ENCODE data around the gene MCC.

MCC gene

GRCh38 chr5:113195251-113195650, 293.0 kb downstream of the MCC start:
- no peak for FAIRE-seq

DNA sequence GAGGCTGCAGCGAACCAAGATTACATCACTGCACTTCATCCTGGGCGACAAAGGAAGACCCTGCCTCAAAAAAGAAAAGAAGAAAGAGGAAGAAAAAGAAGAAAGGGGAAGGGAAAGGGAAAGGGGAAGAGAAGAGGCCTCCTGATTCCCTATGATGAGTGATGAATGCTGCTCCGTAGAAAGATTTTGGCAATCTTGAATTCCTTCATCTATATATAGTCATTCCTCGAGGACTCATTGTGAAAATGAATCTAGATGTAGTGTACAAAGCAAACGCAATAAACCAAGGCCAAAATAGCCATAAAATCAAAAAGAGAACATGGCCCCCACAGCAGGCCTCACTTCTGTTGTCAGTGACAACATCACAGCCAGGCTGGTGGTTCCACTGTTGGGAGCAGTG, 293.7 kb downstream of the MCC start:
- no peak for FAIRE-seq

DNA sequence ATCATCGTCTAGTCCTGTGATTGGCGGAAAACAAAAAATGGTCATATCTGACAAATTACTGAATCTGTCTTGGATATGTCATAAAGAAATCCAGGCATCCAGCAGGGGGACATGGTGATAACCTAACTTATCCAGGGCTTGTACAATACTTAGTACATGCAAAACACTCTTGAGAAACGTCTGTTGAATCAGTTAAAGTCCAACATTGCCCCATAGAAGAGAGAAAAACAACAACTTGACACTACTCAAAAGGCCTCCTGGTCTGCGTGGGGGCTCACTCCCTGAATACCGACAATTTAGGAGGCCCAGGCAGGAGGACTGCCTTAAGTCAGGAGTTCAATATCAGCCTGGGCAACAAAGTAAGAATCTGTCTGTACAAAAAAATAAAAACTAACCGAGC, 294.1 kb downstream of the MCC start:
- no peak for FAIRE-seq

DNA sequence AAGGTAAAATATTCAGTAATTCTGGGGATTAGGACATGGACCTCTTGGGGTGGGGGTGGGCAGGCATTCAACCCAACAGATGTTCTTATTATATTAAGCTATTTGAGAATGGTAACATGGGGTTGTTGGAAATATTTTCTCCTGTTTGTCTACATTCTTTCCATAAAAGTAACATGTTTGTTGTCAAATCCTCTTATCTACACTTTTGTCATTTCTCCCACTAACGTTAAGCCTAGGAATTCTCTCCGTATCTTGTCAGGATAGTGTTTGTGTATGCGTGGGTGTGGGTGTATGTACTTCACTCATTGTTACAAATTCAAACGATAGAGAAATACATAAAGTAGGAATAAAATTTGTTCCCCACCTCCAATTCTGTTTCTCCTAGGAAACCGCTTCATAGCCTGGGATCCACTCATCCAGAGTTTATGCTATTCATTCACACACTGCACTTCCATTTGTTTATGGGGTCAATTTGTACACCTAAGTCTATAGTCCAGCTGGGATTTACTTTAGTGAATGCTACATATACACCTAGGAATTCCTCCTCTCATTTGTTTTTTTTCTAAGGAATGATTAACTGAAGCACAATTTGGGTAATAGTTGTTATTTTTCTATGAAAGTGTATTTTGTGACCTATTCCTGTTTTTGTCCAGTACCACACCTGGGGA, 294.8 kb downstream of the MCC start:
- no peak for FAIRE-seq

- no peak for FAIRE-seq
These were observed 295.7 kb downstream of the MCC start for GRCh38 chr5:113192541-113192940.

DNA sequence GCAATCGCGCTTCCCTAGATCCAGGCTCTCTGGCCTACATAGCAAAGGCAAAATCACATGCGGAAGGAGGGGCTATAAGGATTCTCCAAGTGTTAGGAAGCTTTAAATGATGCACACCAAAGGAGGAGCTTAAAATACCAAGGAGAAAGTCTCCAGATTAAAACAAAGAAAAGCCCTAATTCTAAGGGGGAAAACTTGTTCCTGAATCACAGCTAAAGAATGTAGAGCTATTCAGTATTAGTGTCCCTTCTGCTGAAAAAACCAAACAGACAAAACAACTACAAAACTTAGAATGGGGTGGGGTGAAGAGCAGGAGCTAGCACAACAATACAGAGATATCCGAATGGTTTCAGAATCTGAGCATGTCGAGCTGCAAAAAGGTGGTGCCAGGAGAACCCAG, 297.9 kb downstream of the MCC start:
- FAIRE-seq, result no peak

- no peak for FAIRE-seq
These were observed 299.0 kb downstream of the MCC start for GRCh38 chr5:113189291-113189690.

GRCh38 chr5:113188436-113188835, 299.8 kb downstream of the MCC start:
- no peak for FAIRE-seq

DNA sequence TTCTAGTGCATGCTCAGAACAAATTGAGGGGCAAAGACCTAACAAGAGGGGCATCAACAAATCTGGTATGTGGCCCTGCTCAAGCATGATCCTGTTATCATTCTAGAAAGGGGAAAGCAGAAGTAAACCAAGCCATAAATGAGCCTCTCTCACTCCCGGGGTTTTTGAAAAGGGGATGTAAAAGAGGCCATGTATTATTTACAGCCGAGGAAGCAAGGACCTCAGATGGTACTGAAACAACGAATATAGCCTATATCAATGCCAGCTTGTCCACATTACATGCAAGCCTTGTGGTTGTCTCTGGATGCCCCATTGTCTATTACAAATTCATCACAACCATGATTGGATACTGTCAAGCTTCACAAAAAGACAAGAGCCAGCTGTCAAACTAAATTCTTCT, 300.3 kb downstream of the MCC start:
- no peak for FAIRE-seq

GRCh38 chr5:113186061-113186460, 302.2 kb downstream of the MCC start:
- FAIRE-seq, result no peak

- FAIRE-seq, result no peak
These were observed 304.6 kb downstream of the MCC start for GRCh38 chr5:113183694-113184093.

GRCh38 chr5:113182658-113183344, 305.5 kb downstream of the MCC start:
- FAIRE-seq, result no peak

GRCh38 chr5:113181853-113182490, 306.3 kb downstream of the MCC start:
- no peak for FAIRE-seq

DNA sequence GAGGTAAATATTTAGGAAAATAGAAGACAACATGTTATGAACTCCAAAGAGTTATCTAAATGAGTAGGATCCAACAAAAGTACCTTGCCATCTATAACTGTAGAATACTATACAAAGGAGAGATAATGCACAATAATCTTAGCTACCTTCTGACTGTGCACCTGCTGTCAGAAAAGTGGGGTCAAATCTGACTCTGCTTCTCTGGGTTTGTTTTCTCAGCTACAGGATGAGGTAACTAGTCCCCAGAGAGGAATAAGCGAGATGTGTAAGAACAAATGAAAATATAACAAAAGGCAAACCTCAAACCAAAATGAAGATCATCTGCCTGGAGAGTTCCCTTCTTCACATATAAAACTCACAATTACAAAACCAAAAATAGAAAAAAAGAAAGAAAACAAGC, 306.8 kb downstream of the MCC start:
- FAIRE-seq, result no peak

- FAIRE-seq, result no peak
These were observed 309.1 kb downstream of the MCC start for GRCh38 chr5:113179156-113179555.

DNA sequence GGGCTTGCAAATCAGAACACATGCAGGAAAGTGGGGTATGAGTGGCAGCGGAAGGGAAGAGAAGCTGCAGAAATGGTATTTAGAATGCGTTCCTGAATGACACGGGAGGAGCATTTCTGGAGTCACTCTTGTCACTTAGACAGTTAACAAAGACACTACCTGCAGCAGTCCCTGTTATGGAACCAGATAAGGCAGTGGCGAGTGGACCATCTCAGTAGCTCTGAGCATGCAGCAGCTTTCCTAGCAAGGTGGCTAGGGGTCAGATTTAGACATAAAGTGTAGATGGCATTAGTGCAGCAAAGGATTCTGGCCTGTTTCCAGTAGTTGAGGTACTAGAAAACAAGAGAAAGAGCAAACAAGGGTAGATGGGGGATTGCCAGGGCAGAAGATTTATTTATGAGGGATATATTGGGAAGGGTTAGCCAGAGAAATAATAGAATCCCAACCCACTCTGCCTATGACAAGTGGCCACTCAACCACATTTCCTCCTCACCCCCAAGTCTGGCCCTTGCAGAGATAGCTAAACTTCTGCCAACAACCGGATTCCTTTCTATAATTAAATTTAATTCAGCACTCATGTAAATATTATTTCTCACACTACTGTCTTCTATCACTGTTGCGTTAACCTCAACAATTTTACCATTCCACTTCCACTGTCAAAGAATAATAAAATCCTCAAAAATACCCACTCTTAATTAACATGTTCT, 310.0 kb downstream of the MCC start:
- no peak for FAIRE-seq

GRCh38 chr5:113177225-113177624, 311.0 kb downstream of the MCC start:
- no peak for FAIRE-seq

DNA sequence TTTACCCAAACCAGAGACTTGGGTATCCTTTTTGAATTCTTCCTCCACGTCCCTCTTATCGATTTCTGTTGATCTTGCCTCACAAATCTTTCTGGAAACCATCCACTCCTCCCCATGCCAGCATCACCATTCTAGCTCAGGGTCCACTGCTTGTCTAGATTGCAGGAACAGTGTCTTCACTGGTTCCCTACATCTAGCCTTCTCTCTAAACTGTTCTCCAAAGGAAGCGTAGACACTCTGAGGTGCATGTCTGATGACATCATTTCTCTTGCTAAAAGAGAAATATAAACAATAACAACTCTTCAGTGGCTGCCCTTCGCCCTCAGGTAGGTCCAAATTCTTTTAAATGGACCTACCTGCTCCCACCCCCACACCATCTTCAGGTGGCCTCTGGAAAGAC, 311.5 kb downstream of the MCC start:
- FAIRE-seq, result no peak

- FAIRE-seq, result no peak
These were observed 312.1 kb downstream of the MCC start for GRCh38 chr5:113176196-113176595.

DNA sequence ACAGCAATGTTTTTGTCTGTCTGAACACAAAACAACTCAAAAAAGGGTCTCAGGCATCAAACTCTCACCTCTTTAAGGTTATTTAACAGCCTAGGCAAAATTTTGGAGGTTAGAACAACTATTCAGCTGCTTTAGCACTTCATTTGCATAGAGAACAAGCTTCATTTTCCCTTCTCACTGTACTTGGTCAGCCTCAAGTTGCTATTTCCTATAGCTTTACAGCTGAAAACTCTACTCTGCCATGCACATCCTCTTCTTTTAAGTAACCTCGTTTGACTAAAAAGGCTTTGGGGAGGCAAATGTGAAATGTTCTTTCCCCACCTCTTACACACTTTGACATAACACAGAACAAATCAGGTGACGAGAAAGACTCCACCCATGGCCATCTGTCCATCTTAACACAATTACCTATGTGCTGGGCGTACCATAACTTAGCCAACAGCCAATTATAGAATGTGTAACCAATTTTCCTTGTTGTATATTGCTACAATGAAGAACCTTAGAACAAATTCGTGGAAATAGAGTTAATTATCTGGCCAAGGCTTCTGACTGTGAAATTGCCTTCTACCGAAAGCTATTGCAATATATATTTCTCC, 315.9 kb downstream of the MCC start:
- FAIRE-seq, result no peak

GRCh38 chr5:113171520-113171919, 316.7 kb downstream of the MCC start:
- FAIRE-seq, result no peak

- FAIRE-seq, result no peak
These were observed 317.5 kb downstream of the MCC start for GRCh38 chr5:113170707-113171106.

DNA sequence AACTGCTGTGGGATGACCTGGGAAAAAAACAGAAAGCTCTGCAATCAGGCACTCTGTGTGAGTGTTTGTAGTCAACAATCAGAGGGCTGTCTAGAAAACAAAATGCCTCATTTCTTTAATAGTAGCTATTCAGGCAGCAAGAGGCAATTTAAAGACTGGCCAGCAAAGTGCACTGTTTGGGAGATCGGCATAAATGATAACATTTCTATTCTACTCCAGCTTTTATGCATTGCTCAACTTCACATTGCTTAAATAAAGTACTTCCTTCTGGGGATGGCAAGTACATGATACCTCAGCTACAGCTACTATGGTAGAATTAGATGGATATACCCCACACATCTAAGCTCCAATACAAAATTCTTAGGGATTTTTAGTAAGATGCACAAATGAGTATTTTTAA, 318.5 kb downstream of the MCC start:
- FAIRE-seq, result peak; percentile 21
